PC-3 (cell line): Measurements from ENCODE around the gene RNF217.
"Not testable (repeated sequence)": the region's sequence is repeated elsewhere in the genome, so short reads cannot be mapped to it uniquely, and the experiment has no call there.

ENCODE experiments used
- EZH2 ChIP-seq: fragments of 300-600 bp; sonication (generic); IDR thresholded peaks from one replicate; pipeline ENCODE4 v1.6.1; 2017; ENCODE audit warnings: antibody characterized with exemption, mild to moderate bottlenecking, low read length; ENCODE audit not compliant: unreplicated experiment
- EZH2phosphoT487 ChIP-seq: fragments of 300-600 bp; sonication (generic); IDR thresholded peaks from 2 replicates; pipeline ENCODE4 v1.6.1; 2018; ENCODE audit warnings: mild to moderate bottlenecking, antibody characterized with exemption, low read length, borderline replicate concordance
- TF ChIP-seq, protein P1 (sequence below): fragments of 300-600 bp; sonication (generic); conservative IDR thresholded peaks from 2 replicates; pipeline ENCODE4 v1.5.1; 2017; ENCODE audit warnings: antibody characterized with exemption, low read depth, mild to moderate bottlenecking, low read length

GRCh38 chr6:124919703-124920102 is 42.5 kb upstream of the RNF217 start:
- TF ChIP-seq, protein P1, sequence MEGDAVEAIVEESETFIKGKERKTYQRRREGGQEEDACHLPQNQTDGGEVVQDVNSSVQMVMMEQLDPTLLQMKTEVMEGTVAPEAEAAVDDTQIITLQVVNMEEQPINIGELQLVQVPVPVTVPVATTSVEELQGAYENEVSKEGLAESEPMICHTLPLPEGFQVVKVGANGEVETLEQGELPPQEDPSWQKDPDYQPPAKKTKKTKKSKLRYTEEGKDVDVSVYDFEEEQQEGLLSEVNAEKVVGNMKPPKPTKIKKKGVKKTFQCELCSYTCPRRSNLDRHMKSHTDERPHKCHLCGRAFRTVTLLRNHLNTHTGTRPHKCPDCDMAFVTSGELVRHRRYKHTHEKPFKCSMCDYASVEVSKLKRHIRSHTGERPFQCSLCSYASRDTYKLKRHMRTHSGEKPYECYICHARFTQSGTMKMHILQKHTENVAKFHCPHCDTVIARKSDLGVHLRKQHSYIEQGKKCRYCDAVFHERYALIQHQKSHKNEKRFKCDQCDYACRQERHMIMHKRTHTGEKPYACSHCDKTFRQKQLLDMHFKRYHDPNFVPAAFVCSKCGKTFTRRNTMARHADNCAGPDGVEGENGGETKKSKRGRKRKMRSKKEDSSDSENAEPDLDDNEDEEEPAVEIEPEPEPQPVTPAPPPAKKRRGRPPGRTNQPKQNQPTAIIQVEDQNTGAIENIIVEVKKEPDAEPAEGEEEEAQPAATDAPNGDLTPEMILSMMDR = not testable (repeated sequence)
- not testable (repeated sequence) for TF ChIP-seq EZH2phosphoT487, EZH2
